Pulmonary artery endothelial cell (primary cell): ENCODE data around the gene EID3. TPM values are rescaled to one million over a fixed set of nuclear protein-coding genes. Genes with fewer than 3 reads are reported as not detected.
"Not testable (repeated sequence)": the region's sequence is repeated elsewhere in the genome, so short reads cannot be mapped to it uniquely, and the experiment has no call there.

Experiments
- DNase-seq: peaks from one replicate; pipeline ENCODE4 v3.0.0-alpha.2; 2011; ENCODE audit warnings: low read depth, low spot score
- total RNA-seq: library from RNA; depleted of rRNA; stranded (reverse); fragments of >200 nt; gene quantifications from 2 replicates; pipeline ENCODE4 v1.2.3, GENCODE V29; 2014

EID3 gene
- total RNA-seq, 1 donor from 2014 or later = 5.1 TPM

DNA sequence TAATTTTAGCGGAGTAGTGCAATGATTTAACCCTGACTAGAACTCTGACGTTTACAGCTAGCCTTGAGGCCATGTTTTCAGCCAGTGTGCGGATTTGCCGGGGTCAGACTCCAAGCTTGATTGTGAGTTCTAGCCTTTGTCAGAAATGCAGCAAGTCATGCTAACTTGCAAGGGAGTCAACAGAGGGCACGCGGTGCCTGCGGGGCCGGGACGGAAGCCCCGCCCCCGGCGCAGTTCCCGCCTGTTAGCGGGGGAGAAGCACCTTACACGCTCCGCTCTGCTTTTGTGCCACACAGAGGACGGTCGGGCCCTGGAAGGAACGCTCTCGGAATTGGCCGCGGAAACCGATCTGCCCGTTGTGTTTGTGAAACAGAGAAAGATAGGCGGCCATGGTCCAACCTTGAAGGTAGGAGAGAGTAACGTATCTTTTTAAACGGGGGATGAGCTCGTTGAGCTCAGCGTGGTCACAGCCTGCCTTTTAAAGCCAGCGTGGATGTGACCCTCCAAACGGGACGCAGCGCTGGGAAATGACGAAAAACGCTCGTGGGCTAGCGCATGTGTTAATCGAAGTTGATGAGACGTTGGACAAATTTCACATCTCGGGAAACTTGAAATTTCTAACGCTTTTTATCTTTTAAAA, 14.8 kb upstream of the EID3 start:
- no peak for DNase-seq

DNA sequence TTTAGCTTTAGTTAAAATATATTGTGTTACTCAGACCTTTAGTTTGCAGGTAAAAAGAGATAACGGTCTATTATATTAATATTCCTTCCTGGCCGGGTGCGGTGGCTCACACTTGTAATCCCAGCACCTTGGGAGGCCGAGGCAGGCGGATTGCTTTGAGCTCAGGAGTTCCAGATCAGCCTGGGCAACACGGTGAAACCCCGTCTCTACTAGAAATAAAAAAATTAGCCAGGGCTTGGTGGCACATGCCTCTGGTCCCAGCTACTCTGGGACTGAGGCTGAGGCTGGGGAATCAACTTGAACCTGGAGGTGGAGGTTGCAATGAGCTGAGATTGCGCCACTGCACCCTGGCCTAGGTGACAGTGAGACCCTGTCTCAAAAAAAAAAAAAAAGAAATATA, 13.2 kb upstream of the EID3 start:
- no peak for DNase-seq

DNA sequence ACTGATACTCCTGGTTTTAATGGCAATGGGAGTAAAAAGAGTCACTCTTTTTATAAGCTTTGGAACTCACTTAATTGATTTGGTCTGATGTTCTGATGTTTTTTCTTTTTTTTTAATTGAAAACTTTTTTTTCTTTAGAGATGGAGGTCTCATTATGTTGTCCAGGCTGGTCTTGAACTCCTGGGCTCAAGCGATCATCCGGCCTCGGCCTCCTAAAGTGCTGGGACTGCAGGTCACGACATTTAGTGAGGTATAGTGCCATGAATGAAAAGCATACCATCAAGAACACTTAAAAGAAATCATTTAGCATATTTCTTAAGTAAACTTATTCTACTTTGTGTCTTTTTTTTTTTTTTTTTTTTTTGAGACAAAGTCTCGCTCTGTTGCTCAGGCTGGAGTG, 12.7 kb upstream of the EID3 start:
- no peak for DNase-seq

DNA sequence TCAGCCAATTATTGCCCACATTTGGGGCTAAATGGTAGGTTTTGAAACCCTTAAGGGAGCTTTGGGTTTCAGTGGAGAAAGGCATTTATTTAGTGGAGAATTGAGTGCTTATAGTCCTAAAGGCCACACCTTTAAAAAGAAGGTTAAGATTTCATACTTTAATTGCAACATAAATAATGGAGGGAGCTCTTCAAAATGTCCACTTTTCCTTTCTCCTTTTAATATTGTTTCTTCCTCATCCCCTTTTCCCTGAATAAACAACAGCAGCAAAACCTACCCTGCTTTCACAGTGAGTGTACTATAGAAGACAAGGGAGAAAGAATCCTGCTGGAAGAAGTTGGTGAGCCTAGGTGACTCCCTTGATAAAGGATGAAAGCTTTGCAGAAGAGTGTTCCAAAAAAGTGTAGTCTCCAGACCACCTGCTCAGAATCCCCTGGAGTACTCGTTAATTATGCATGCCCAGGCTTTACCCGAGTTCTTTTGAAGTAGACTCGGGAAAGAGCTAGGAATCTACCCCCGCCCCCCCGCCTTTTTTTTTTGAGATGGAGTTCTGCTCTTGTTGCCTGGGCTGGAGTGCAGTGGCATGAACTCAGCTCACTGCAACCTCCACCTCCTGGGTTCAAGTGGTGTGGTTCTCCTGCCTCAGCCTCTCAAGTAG, 11.5 kb upstream of the EID3 start:
- DNase-seq = no peak

DNA sequence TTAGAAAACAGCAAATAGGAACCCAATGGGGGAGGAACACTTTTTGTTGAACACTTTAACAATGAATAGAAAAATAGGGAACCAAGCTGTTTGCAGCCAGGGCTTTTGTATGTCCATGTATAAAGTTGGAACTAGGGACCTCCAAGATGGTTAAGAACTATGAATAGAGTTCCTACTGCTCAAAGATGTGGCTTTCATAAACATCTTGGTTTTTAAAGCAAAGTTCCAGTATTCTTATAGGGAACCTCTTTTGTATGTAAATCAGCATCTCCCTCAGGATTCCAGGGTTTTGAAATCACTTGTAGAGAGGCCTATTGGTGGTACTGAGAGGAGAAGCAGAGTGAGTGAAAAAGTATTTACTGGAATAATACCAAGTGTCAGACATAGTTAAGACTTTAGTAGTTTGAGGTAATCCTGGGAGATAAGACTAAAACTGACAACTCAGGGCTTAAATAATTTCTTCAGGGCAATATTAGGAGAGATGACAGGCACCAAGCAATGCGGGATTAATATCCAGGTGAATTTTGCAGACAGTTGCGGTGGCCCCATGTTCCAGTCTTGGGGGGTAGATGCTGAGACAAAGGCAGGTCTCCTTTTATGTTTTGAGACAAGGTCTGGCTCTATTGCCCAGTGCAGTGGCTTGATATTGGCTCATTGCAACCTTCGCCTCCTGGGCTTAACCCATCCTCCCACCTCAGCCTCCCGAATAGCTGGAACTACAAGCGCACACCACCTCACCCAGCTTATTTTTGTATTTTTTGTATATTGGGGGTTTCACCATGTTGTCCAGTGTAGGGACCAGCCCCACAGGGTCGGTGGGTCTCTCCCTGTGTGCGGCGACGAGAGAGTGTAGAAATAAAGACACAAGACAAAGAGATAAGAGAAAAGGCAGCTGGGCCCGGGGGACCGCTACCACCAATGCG, 10.4 kb upstream of the EID3 start:
- no peak for DNase-seq

DNA sequence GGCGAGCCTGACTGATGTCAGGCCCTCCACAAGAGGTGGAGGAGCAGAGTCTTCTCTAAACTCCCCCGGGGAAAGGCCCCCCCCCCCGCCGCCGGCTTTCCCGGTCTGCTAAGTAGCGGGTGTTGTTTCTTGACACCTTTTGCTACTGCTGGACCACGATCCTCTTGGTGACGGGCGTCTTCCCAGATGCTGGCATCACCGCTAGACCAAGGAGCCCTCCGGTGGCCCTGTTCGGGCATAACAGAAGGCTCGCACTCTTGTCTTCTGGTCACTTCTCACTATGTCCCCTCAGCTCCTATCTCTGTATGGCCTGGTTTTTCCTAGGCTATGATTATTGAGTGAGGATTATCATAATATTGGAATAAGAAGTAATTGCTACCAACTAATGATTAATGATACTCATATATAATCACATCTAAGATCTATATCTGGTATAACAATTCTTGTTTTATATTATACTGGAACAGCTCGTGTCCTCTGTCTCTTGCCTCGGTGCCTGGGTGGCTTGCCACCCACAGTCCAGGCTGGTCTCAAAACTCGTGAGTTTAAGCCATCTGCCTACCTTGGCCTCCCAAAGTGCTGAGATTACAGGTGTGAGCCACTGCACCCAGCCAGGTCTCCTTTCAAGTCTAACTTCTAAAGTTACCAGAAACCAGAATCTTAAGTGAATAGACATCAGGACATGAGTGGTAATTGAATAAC, 9.2 kb upstream of the EID3 start:
- not testable (repeated sequence) for DNase-seq

DNA sequence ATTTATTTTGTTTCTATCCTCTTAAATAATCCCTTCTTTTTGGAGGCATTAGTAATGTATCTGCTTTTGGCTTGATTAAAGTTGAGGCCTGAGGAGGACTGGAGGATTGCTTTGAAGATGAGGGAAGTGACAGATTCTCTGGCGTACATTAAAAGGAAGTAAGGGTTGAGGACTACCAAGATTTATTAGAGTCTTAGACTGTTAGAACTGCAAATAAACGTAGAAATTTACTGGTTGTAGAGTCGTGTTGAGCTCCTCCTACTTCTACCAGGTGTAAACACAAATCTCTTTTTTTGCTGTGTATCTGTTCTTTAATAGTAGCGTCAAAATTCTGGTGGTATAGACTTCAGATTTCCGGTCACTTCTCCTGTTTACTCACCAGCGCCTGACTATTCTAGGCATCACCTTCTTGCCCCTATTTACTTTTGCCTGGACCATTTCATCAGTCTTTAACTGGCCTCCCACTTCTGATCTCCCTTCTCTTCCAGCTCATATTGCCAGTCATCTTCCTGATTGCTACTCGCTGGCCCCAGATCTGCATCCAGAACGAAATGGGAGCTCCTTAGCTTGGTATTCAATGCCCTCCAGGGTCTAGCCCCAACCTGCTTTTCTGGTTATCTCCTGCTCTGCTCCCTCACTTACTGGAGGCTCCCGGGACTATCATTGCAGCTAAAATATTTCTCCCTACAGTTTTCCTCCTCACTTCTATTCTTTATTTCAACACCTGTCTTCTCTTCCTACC, 8.4 kb upstream of the EID3 start:
- no peak for DNase-seq

DNA sequence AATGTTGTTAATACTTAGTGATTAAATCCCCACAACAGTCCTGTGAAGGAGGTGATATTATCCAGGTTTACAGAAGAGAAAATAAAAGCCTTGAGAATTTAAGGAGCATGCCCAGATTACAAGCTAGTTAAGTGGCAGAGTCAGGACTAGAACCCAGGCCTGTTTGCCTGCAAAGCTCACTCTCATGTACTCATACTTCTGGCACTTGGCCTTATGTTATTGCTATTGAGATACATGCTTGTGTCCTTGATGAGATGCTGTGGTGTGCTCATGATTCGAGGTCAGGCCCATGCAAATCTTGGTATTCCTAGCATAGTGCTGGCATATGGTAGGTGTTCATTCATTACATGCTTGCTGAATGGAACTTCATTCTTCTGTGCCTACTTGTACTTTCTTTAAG, 7.6 kb upstream of the EID3 start:
- DNase-seq = no peak

DNA sequence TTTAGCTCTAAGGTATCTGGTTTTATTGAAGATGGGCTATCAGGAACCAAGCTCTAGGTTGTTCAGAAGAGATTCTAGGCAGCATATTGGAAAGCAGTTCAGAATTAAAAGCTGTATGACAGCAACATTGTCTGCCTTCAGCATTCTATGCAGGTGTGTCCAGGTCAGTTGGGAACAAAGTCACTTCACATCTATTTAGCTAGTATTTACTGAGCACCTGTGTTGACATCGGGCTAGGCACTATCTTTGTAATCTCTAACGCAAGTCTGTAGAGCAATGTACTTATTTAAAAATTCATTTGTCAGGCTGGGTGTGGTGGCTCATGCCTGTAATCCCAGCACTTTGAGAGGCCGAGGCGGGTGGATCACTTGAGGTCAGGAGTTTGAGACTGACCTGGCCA, 6.8 kb upstream of the EID3 start:
- no peak for DNase-seq

DNA sequence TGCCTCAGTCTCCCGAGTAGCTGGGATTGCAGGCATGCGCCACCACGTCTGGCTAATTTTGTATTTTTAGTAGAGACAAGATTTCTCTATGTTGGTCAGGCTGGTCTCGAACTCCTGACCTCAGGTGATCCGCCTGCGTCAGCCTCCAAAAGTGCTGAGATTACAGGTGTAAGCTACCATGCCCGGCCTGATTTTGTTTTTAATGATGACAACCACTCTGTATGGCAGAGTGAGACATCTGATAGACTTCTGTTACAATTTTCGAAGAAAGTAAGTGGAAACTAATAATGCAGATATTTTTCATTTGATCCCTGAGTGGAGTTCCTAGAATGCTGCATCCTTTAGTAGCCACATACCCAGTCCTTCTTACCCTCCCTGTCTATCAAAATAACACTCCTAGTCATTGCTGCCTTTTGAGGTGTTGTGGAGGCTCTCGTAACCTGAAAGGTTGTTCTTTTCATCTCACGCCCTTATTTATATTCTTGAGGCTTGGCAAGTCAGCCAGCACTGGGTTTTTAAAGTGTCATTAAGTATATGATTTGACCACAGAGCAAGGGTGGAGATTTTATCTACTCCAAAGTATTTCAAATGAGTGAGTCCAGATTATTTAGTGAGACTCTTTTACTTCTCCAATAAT, 5.9 kb upstream of the EID3 start:
- DNase-seq = no peak

DNA sequence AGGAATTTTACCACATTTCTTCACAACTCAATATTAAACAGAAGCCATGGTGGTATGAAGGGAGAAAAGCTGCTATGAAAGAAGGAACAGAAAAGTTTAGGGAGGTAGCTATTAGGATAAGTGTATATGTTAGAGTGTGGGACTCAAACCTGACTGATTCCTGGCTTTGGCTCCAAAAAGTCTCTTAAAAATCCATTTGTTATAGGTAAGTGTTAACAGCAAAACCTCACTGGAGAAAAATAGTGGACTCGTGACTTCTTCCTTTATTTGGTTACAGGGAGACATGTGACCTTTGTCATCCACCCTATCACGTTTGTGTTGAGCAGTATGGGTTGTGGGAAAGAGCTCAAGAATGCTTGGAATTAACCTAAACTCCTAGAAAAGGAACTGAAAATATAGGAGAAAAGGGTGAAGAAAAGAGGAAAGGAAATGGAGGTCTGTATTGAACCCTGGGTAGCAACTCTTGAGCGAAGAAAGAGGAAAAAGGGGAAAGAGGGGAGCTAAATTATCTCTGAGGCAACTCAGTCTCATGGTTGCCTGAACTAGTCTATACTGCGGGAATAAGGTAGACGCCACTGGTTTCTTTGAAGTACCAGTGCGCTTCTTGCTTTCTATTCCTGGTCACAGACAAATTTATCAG, 3.6 kb upstream of the EID3 start:
- DNase-seq = no peak

DNA sequence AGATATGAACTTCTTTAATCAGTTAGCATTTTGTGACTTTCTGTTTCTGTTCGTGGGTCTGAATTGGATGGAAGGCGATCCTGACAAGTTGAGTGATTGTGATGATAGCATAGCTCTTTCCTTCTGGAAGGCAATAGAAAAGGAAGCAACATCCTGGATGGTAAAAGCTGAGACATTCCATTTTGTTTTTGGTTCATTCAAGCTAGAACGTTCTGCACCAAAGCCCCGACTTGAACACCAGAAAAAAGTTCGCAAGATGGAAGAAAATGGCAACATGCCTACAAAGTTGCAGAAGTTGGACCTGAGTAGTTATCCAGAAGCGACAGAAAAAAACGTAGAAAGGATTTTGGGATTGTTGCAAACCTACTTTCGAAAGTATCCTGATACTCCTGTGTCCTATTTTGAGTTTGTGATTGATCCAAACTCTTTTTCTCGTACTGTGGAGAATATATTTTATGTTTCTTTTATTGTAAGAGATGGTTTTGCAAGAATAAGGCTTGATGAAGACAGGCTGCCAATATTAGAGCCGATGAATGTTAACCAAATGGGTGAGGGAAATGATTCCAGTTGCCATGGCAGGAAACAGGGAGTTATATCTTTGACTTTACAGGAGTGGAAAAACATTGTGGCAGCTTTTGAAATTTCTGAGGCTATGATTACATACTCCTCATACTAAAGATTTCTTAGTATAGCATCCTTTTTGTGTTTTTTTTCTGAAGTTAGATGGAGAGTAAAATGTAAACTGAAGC, 896 bp downstream of the EID3 start:
- no peak for DNase-seq

DNA sequence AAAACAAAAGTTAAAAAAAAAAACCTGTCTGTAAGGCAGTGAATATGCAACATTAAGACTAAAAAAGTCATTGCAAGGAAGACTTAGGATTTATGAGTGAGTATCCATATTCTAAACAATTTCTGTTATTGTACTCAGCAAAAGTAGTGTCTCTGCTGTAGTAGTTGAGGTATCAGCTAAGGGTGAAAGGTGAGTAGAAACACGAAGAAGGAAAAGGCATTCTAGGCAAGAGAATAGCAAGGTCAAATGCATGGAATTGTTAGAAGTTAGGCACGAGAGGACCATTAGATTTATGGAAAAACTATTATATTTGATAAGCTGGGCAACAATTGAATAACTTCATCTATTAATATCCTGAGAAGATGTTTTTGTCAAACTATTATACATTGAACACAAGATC, 1.8 kb downstream of the EID3 start:
- DNase-seq = no peak

DNA sequence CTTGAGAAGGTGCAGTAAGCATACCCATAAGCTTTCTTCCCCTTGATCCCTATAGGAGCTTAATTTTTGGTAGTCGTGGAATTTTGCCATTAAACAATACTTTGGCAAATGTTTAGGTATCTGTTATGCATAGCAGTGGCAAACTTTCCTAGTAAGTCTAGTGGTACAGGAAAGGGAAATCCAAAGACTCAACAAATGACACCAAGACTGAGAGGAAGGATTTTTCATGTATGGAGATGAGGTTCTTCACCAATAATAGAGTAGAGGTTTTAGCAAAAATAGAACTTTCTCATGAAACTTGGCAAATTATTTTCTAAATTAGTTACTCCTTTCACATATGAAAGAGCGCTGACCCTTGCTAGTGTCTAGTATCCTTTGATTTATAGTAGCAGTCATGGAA, 2.8 kb downstream of the EID3 start:
- DNase-seq = no peak

DNA sequence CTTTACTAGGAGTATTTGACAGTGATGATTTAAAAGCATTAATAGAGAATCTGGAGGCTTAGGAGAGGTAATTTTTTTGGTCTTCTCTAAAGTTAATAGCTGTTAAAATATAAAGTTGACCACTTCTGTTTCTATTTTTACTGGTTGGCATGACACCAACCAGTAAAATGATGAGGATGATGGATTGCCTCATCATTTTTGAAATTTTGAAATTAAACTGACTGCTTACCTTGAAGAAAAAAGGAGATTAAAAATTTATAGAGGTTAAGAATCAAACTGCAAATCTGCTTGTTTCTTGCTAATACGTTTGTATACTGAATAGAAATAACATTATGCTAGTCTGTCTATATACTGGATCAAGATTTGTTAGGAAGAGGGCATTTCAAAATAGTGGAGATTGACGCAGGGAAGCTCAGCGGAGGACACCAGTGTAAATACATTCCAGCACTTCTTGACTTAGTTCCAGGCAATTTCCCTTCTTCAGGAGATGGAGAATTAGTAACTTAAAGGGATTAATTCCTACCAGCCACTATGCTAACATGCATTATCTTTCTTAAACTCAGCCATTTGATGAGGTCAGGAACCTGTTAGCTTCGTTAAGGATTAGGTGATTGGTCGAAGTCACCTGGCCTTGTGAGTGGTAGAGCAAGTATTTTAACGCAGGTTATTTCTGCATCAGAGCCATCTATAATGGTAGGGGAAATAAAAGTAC, 3.6 kb downstream of the EID3 start:
- no peak for DNase-seq

DNA sequence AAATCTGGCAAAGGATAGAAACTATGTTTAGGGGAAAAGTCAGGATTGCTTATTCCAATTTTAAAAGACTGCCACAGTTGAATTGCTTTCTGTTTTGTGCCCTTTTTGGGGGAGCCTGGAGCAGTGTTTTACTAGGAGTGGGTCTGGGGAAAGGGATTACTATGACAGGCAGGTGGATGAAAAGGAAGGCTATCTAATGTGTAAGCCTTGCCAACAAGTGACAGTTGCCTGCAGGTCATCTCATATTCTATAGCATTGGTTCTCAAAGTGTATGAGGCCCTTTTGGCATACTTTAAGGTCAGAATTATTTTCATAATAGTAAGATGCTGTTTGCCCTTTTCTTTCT, 4.1 kb downstream of the EID3 start:
- DNase-seq = no peak

DNA sequence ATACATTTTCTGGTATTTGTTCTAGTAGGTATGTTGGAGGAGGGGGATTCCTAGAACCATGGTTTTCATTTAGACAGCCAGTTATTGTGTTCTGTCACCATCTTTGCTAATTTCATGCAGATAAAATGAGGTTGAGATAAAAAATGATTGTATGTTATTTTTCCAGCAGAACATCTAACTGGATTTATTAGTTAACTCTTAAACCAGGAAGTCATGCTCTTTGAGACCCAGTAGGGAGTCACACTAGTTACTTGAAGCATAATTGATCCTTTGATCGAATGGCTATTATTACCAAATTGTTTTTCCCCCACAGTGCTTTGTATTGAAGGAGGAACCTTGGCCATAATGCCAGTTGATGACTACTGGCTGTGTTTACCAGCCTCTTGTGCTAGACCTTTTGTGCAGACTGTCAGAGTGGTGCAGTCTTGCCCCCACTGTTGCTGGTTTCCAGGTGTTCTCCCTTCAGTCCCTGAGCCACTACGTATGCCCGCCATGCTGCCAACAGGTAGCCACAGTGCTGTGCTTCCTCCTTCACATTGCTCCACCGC, 6.0 kb downstream of the EID3 start:
- DNase-seq = no peak

DNA sequence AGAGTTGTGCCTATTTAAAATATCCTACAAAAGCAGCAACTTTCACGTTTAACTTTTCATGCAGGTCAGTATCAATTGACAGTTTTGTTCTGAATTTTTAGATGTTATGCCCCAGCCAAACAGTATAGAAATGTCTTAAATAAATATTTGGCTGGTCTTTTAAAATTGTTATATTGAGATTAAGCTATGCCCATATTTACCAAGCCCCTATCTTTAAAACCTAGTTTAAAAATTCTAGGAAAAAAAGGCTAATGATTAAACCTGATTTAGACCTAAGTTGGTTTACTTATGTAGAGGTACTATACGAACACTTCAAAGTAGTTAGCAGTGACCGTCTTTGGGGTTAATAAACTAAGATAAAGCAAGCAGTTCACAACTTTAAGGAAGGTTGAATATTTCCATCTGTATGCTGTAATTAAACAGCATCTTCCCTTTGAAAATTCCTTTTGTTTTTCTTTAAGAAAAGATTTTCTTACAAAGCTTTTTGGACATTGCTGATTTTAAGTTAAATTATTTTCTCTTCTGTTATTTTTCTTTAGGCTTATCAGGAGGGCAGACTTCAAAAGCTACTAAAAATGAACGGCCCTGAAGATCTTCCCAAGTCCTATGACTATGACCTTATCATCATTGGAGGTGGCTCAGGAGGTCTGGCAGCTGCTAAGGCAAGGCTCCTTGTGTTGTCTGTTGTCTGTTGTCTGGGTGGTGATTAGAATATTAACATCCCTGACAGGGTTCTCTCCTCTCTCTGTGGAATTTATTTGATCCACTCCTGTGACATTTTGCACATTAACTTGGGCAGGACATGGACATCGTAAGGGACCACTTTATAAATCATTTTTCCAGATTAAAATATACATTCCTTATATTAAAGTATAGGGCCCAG, 7.5 kb downstream of the EID3 start:
- no peak for DNase-seq
